GM18505 (cell line): Measurements from ENCODE around the gene TNIP2.
A peak's percentile ranks its signal among the peaks of the same experiment; 100 is the strongest.

ENCODE experiments used
- ATAC-seq: cut with Tn5 transposase; IDR thresholded peaks from one replicate; pipeline ENCODE4 v1.9.1; 2021; ENCODE audit not compliant: unreplicated experiment
- POLR2A ChIP-seq: IDR thresholded peaks from 4 replicates; pipeline ENCODE4 v1.6.1; 2011; ENCODE audit warnings: borderline replicate concordance; ENCODE audit not compliant: insufficient read depth, insufficient read length; ENCODE audit errors: extremely low read depth

TNIP2 gene, protein sequence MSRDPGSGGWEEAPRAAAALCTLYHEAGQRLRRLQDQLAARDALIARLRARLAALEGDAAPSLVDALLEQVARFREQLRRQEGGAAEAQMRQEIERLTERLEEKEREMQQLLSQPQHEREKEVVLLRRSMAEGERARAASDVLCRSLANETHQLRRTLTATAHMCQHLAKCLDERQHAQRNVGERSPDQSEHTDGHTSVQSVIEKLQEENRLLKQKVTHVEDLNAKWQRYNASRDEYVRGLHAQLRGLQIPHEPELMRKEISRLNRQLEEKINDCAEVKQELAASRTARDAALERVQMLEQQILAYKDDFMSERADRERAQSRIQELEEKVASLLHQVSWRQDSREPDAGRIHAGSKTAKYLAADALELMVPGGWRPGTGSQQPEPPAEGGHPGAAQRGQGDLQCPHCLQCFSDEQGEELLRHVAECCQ

DNA sequence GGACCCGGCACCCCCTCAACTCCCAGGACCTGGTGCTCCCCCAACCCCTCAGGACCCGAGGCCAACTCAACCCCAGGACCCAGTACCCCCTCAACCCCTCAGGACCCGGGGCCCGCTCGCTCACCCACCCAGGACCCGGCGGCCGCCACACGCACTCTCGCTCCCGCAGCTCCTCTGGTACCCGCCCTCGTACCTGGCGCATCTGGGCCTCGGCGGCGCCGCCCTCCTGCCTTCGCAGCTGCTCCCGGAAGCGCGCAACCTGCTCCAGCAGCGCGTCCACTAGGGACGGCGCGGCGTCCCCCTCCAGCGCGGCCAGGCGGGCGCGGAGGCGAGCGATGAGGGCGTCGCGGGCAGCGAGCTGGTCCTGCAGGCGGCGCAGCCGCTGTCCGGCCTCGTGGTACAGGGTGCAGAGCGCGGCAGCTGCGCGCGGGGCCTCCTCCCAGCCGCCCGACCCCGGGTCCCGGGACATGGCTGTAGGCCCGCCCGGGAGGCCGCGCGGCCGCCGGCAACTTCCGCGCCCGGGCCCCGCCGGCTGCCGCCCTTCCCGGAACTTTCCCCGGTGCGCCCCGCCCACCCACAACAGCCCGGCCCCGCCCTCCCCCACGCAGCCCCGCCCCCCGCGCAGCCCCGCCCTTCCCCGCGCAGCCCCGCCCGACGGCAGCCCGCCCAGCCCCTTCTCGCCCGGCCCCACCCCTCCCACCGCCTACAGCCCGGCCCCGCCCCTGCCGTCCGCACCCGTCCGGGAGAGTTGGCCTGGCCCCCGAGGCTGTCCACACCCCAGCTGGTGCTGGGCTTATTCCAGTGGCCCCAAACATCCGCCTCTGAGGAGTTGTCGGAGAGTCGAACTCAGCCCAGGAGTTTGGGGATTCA, at the start of gene TNIP2:
TNIP2 (minus strand) TSS at position 516 of the 870 bp plus-strand sequence; CDS start at position 469, 47 bp downstream.
- peak; percentile 81 for TF ChIP-seq POLR2A
- peak; percentile 65 for ATAC-seq

DNA sequence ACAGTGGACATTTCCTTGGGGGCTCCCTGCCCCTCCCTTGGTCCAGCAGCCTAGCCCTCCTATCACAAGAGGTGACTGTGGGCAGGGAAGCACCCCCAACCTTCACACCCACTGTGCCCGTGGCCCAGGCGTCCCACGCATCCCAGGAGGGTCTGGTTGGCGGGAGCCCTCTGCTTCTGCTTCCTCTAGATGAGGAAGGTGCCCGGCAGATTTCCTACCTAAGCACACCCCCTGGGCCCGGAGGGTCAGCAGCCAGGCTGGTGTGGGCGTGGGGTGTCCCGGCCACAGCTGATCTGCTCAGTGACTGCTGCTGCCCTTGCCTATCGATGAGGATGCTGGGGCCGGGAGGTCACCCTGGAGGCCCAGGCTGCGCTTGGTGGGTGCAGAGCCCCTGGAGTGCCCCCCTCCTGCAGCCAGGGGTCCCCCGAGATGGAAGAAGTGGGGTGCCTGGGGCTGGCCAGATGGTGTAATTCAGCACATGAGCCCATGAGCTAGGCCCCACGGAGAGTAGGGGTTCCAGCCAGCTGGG, 48.9 kb upstream of the TNIP2 start:
- TF ChIP-seq POLR2A: no peak
- no peak for ATAC-seq

DNA sequence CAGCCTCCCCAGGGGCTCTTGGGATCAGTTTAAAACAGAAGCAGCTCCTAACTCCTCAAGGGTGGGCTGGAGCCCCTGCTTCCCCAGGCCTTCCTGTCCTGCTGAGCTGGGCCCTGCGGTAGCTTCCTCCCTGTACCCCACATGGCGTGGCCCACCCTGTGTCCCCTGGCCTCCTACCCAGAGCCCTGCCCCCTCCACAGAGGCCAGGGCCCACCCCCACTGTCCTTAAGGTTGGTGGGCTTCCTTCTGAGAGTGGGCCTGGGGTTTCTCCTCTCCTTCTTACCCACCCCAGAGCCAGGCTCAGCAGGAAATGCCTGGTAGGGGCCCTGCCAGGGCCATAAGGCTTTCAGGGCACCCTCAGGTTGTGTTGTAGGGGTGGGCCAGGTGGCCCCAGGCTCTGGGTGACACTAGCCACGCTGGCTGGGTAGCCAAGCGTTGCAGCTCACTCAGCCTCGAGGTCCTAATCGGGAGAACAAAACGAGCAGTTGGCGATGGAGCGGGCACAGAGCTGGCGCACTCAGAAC, 48.4 kb upstream of the TNIP2 start:
- ATAC-seq: no peak
- no peak for TF ChIP-seq POLR2A

- TF ChIP-seq POLR2A: no peak
- ATAC-seq: no peak
Observed at GRCh38 chr4:2803624-2804448, 47.7 kb upstream of the TNIP2 start.

GRCh38 chr4:2802618-2803531, 46.7 kb upstream of the TNIP2 start:
- no peak for ATAC-seq
- no peak for TF ChIP-seq POLR2A

DNA sequence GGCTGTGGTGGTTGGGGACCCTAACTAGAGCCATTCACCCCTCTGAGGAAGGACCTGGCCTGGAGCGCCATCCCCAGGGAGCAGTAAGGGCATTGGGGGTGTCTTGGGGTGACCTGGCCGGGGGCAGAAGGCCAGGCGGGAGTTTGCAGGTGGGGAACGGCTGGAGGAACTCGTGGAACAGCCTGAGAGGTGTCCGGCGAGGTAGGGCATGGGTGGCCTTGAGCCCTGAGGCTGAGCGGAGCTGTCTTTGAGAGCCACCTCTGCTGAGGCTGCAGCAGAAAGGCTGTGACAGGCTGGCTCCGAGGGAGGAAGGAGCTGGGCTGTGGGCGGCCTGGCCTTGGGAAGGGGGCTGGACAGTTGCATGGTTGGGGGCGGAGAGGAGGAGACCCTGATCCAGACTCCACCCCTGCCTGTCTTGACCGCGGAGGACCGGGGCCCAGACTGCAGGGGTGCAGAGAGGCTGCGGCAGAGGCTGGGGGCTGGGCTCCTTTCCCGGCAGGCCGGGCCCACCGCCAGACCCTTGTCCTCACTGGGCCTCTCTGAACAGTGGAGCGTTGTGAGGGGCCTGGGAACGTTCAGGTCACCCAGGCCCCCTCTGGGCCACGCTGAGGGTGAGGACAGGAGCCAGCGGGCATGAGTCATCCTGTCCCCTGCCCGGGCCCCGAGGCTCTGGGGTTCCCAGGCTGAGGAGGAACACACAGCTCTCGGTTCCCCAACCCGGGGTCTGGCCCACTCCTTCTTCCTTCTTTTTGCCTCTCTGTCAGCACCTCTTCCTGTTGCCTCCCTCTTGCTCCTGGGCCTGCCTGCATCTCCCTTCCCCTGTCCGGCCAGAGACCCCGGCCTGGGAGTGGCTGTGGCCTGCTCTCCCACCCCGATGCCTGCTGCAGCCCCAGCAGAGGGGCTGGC, 44.8 kb upstream of the TNIP2 start:
- ATAC-seq: peak; percentile 42
- TF ChIP-seq POLR2A: peak; percentile 19

- no peak for TF ChIP-seq POLR2A
- no peak for ATAC-seq
Observed at GRCh38 chr4:2799971-2800690, 44.0 kb upstream of the TNIP2 start.

GRCh38 chr4:2799224-2799911, 43.2 kb upstream of the TNIP2 start:
- TF ChIP-seq POLR2A: no peak
- no peak for ATAC-seq

- peak; percentile 38 for ATAC-seq
- peak; percentile 45 for TF ChIP-seq POLR2A
Observed at GRCh38 chr4:2798399-2799223, 42.5 kb upstream of the TNIP2 start.
